H9 (cell line): ENCODE measurements around the gene SAT2. TPM values are rescaled to one million over a fixed set of nuclear protein-coding genes. Genes with fewer than 3 reads are reported as not detected.

Source experiments
- DNase-seq: peaks from one replicate; pipeline ENCODE4 v3.0.0-alpha.2; 2017
- H2AFZ ChIP-seq: one replicate; pipeline ENCODE4 v1.6.1; 2013; ENCODE audit warnings: mild to moderate bottlenecking, low read length, control low read depth, moderate library complexity
- H2AK5ac ChIP-seq: 2 replicates; pipeline ENCODE4 v1.6.1; 2013; ENCODE audit warnings: low read length, control low read depth, mixed read lengths; ENCODE audit not compliant: insufficient read length
- H2BK120ac ChIP-seq: one replicate; pipeline ENCODE4 v1.6.1; 2013; ENCODE audit warnings: low read depth, mild to moderate bottlenecking, low read length, control low read depth, inconsistent platforms; ENCODE audit not compliant: poor library complexity, severe bottlenecking
- H2BK12ac ChIP-seq: 2 replicates; pipeline ENCODE4 v1.6.1; 2013; ENCODE audit warnings: low read length, control low read depth, mixed read lengths, low read depth; ENCODE audit not compliant: insufficient read length
- H2BK15ac ChIP-seq: 2 replicates; pipeline ENCODE4 v1.6.1; 2013; ENCODE audit warnings: low read depth, low read length, control low read depth
- H2BK20ac ChIP-seq: one replicate; pipeline ENCODE4 v1.6.1; 2013; ENCODE audit warnings: low read depth, mild to moderate bottlenecking, low read length, control low read depth, inconsistent platforms; ENCODE audit not compliant: poor library complexity, severe bottlenecking
- H2BK5ac ChIP-seq: 2 replicates; pipeline ENCODE4 v1.6.1; 2013; ENCODE audit warnings: low read length, control low read depth, mixed read lengths; ENCODE audit not compliant: insufficient read length
- H3K14ac ChIP-seq: 2 replicates; pipeline ENCODE4 v1.6.1; 2013; ENCODE audit warnings: low read length, control low read depth; ENCODE audit not compliant: insufficient read depth
- H3K18ac ChIP-seq: 2 replicates; pipeline ENCODE4 v1.6.1; 2013; ENCODE audit warnings: low read depth, mild to moderate bottlenecking, mixed read lengths, low read length, control low read depth; ENCODE audit not compliant: insufficient read length
- H3K23ac ChIP-seq: 2 replicates; pipeline ENCODE4 v1.6.1; 2013; ENCODE audit warnings: low read length, control low read depth, mixed read lengths, low read depth; ENCODE audit not compliant: insufficient read length
- H3K23me2 ChIP-seq: 2 replicates; pipeline ENCODE4 v1.6.1; 2013; ENCODE audit warnings: low read depth, mild to moderate bottlenecking, mixed read lengths, low read length, control low read depth; ENCODE audit not compliant: insufficient read length, poor library complexity, severe bottlenecking
- H3K27ac ChIP-seq: 2 replicates; pipeline ENCODE4 v1.5.1; 2013; ENCODE audit warnings: low read length, control low read depth, mixed read lengths, low read depth; ENCODE audit not compliant: insufficient read length
- H3K27me3 ChIP-seq: 2 replicates; pipeline ENCODE4 v1.6.1; 2013; ENCODE audit warnings: low read length, control low read depth, inconsistent platforms; ENCODE audit not compliant: insufficient read depth
- H3K4ac ChIP-seq: 2 replicates; pipeline ENCODE4 v1.6.1; 2013; ENCODE audit warnings: low read depth, mild to moderate bottlenecking, control low read depth, inconsistent platforms, low read length, moderate library complexity
- H3K4me1 ChIP-seq: 2 replicates; pipeline ENCODE4 v1.6.1; 2013; ENCODE audit warnings: low read length, control low read depth, inconsistent platforms; ENCODE audit not compliant: insufficient read depth
- H3K4me2 ChIP-seq: 2 replicates; pipeline ENCODE4 v1.6.1; 2013; ENCODE audit warnings: low read length, control low read depth, mixed read lengths; ENCODE audit not compliant: insufficient read length, insufficient read depth
- H3K56ac ChIP-seq: 2 replicates; pipeline ENCODE4 v1.6.1; 2013; ENCODE audit warnings: low read depth, mild to moderate bottlenecking, mixed read lengths, low read length, control low read depth; ENCODE audit not compliant: insufficient read length
- H3K79me1 ChIP-seq: 2 replicates; pipeline ENCODE4 v1.6.1; 2013; ENCODE audit warnings: low read depth, mild to moderate bottlenecking, moderate library complexity, low read length, control low read depth, inconsistent platforms; ENCODE audit not compliant: insufficient read depth, poor library complexity, severe bottlenecking
- H3K79me2 ChIP-seq: 2 replicates; pipeline ENCODE4 v1.6.1; 2013; ENCODE audit warnings: low read length, control low read depth, inconsistent platforms; ENCODE audit not compliant: insufficient read depth
- H3K9ac ChIP-seq: 2 replicates; pipeline ENCODE4 v1.6.1; 2013; ENCODE audit warnings: low read length, control low read depth, mixed read lengths; ENCODE audit not compliant: insufficient read length; ENCODE audit errors: extremely low read depth
- H3K9me3 ChIP-seq: one replicate; pipeline ENCODE4 v1.6.1; 2013; ENCODE audit warnings: low read depth, low read length, inconsistent platforms; ENCODE audit not compliant: control insufficient read depth
- H3T11ph ChIP-seq: one replicate; pipeline ENCODE4 v1.6.1; 2013; ENCODE audit warnings: mild to moderate bottlenecking, low read length, control low read depth, inconsistent platforms
- H4K20me1 ChIP-seq: one replicate; pipeline ENCODE4 v1.6.1; 2013; ENCODE audit not compliant: control insufficient read depth, insufficient read length, insufficient read depth
- H4K5ac ChIP-seq: 2 replicates; pipeline ENCODE4 v1.6.1; 2013; ENCODE audit warnings: low read depth, mild to moderate bottlenecking, mixed read lengths, low read length, control low read depth; ENCODE audit not compliant: insufficient read length
- H4K8ac ChIP-seq: replicated peaks from 2 replicates; pipeline ENCODE4 v1.6.1; 2013; ENCODE audit warnings: low read length, control low read depth, mixed read lengths, low read depth; ENCODE audit not compliant: insufficient read length
- H4K91ac ChIP-seq: 2 replicates; pipeline ENCODE4 v1.6.1; 2013; ENCODE audit warnings: low read depth, mild to moderate bottlenecking, moderate library complexity, mixed read lengths, low read length, control low read depth; ENCODE audit not compliant: insufficient read length
- H3K27ac Mint-ChIP-seq, 3 experiments: 2 replicates in 2 of 3; 3 replicates in 1 of 3; pipeline ENCODE4 v1.8.0; 2020 to 2021; ENCODE audit warnings: mixed read lengths in 3 of 3, mild to moderate bottlenecking in 1 of 3, moderate library complexity in 1 of 3
- H3K27me3 Mint-ChIP-seq: 2 replicates; pipeline ENCODE4 v1.8.0; 2021; ENCODE audit warnings: low read depth, mild to moderate bottlenecking, moderate library complexity, mixed read lengths
- H3K36me3 Mint-ChIP-seq, 3 experiments: 2 replicates in 2 of 3; 3 replicates in 1 of 3; pipeline ENCODE4 v1.8.0; 2020 to 2021; ENCODE audit warnings: low read depth in 3 of 3, mixed read lengths in 3 of 3; ENCODE audit not compliant: insufficient read depth in 1 of 3
- H3K4me1 Mint-ChIP-seq, 2 experiments: 2 replicates each; pipeline ENCODE4 v1.8.0; 2020; ENCODE audit warnings: mixed read lengths in 2 of 2
- H3K4me3 Mint-ChIP-seq, 2 experiments: 2 replicates in 1 of 2; 3 replicates in 1 of 2; pipeline ENCODE4 v1.8.0; 2020 to 2021; ENCODE audit warnings: mild to moderate bottlenecking in 2 of 2, mixed read lengths in 2 of 2, moderate library complexity in 1 of 2
- H3K9me3 Mint-ChIP-seq, 2 experiments: 2 replicates in 1 of 2; 3 replicates in 1 of 2; pipeline ENCODE4 v1.8.0; 2020; ENCODE audit warnings: mild to moderate bottlenecking in 2 of 2, mixed read lengths in 2 of 2, moderate library complexity in 1 of 2
- CTCF ChIP-seq: fragments of 200-600 bp; sonication (generic); conservative IDR thresholded peaks from 3 replicates; pipeline ENCODE4 v1.8.0; 2021; ENCODE audit warnings: antibody characterized with exemption, mild to moderate bottlenecking
- WGBS: extraction: QIAGEN DNeasy Blood & Tissue Kit; methylation state at CpG from one replicate; pipeline ENCODE4 v1.1.7; 2013; ENCODE audit warnings: missing lambda C conversion rate, low lambda C conversion rate, mixed read lengths; ENCODE audit not compliant: insufficient read length; ENCODE audit errors: extremely low coverage; 5-methylcytosine and 5-hydroxymethylcytosine counted together
- total RNA-seq: library from RNA; stranded (reverse); gene quantifications from 2 replicates; pipeline ENCODE4 v1.2.1, GENCODE V29; 2021

SAT2 gene
- total RNA-seq, 1 experiment from 2014 or later: 72.1 TPM

GRCh38 chr17:7651665-7652387, 24.2 kb upstream of the SAT2 start:
- H3K27ac Mint-ChIP-seq: no peak overlapping the region
- Histone ChIP-seq H2AFZ (no peak overlapping the region), H3K27me3 (peaks cover 5% of the 10 kb centered on the region), H3K9me3 (no peaks in the 10 kb centered on the region), H3K9ac (no peak overlapping the region), H4K91ac (no peak overlapping the region), H3K56ac (no peak overlapping the region), H4K8ac (no peak overlapping the region), H2AK5ac (no peak overlapping the region), H3K4me1 (no peaks in the 10 kb centered on the region; the same call in 1 of the 2 replicates), H3K27ac (no peak overlapping the region), H3K14ac (no peak overlapping the region), H3K79me2 (no peaks in the 10 kb centered on the region), H3K23me2 (peaks cover 14% of the 10 kb centered on the region), H4K20me1 (no peaks in the 10 kb centered on the region), H2BK15ac (no peak overlapping the region), H3T11ph (no peak overlapping the region), H2BK12ac (no peak overlapping the region), H3K4me2 (peak overlapping the region; percentile 82), H3K79me1 (no peaks in the 10 kb centered on the region), H2BK20ac (no peak overlapping the region), H2BK5ac (no peak overlapping the region), H3K23ac (no peak overlapping the region), H4K5ac (no peak overlapping the region), H2BK120ac (no peak overlapping the region), H3K4ac (no peak overlapping the region), H3K18ac (no peak overlapping the region)
- H3K36me3 Mint-ChIP-seq: peaks cover 7 to 29% (median 10%) of the 10 kb centered on the region in 3 experiments; a peak in 6 of 7 replicates
- peak overlapping the region; percentile 69 to 91 for H3K4me3 Mint-ChIP-seq
- TF ChIP-seq CTCF: no peak
- no CpG with 5 or more reads among the region's 54 CpGs for WGBS
- H3K9me3 Mint-ChIP-seq: peaks cover 0 to 3% of the 10 kb centered on the region in 2 experiments; a peak in 2 of 5 replicates
- peaks cover 30 to 48% of the 10 kb centered on the region in 2 experiments for H3K4me1 Mint-ChIP-seq
- DNase-seq: peak; percentile 61
- peaks cover 69% of the 10 kb centered on the region for H3K27me3 Mint-ChIP-seq
